GM12878 (cell line): ENCODE data around the gene PYGB. TPM values are rescaled to one million over a fixed set of nuclear protein-coding genes. Genes with fewer than 3 reads are reported as not detected.

ENCODE experiments used
- BACH1 ChIP-seq: fragments of 450-650 bp; IDR thresholded peaks from 2 replicates; pipeline ENCODE4 v1.6.1; 2017; ENCODE audit warnings: mild to moderate bottlenecking, borderline replicate concordance
- KDM1A ChIP-seq: fragments of 200-600 bp; sonication (generic); IDR thresholded peaks from 2 replicates; pipeline ENCODE4 v1.6.1; 2016; ENCODE audit warnings: borderline replicate concordance
- MYC ChIP-seq: IDR thresholded peaks from 2 replicates; pipeline ENCODE4 v1.6.1; 2011; ENCODE audit warnings: mild to moderate bottlenecking, low read length, moderate library complexity, inconsistent platforms; ENCODE audit not compliant: insufficient read depth, insufficient replicate concordance, insufficient read length, severe bottlenecking
- RAD21 ChIP-seq: IDR thresholded peaks from 2 replicates; pipeline ENCODE4 v1.6.1; 2011; ENCODE audit warnings: mild to moderate bottlenecking, low read depth, low read length, moderate library complexity; ENCODE audit not compliant: insufficient read depth
- SIN3A ChIP-seq: IDR thresholded peaks from 2 replicates; pipeline ENCODE4 v1.6.1; 2012; ENCODE audit warnings: low read depth, low read length, improper control_type of control experiment
- polyA plus RNA-seq, 11 experiments: library from polyadenylated mRNA; depleted of rRNA in 4 of 11; unstranded in 6 of 11; stranded (reverse) in 5 of 11; fragments of >200 nt; fragmentation: Nextera tagmentation in 4 of 11; fragmentation: Illumina TruSeq in 1 of 11; extraction: Ambion mirVana in 4 of 11; extraction: Trizol in 1 of 11; gene quantifications; 1 replicate in 1 of 11; 2 replicates in 10 of 11; pipeline versions ENCODE4 v1.2.1 to v1.2.3, GENCODE V29; 2011 to 2016; ENCODE audit warnings: inconsistent platforms in 2 of 11, missing spikeins in 2 of 11, low read depth in 1 of 11
- total RNA-seq, 4 experiments: library from RNA; depleted of rRNA in 3 of 4; stranded (reverse); fragments of >200 nt in 3 of 4; fragmentation: Illumina TruSeq in 1 of 4; extraction: Trizol in 1 of 4; gene quantifications; 2 replicates each; pipeline versions ENCODE4 v1.2.1 to v1.2.3, GENCODE V29; 2013 to 2021
- TF ChIP-seq, protein P1 (sequence below): fragments of 450-650 bp; IDR thresholded peaks from 2 replicates; pipeline ENCODE4 v1.6.1; 2016; ENCODE audit warnings: mild to moderate bottlenecking, moderate library complexity, borderline replicate concordance
- TF ChIP-seq, protein P2 (sequence below): fragments of 450-650 bp; IDR thresholded peaks from 2 replicates; pipeline ENCODE4 v1.6.1; 2014; ENCODE audit warnings: mild to moderate bottlenecking

The PYGB gene
- total and polyA plus RNA-seq, 10 of the 15 experiments (the other 5 are each of a cell fraction or from before 2014, with no cell fraction given) = 0.34 to 33.5 (median 21.8) TPM

DNA sequence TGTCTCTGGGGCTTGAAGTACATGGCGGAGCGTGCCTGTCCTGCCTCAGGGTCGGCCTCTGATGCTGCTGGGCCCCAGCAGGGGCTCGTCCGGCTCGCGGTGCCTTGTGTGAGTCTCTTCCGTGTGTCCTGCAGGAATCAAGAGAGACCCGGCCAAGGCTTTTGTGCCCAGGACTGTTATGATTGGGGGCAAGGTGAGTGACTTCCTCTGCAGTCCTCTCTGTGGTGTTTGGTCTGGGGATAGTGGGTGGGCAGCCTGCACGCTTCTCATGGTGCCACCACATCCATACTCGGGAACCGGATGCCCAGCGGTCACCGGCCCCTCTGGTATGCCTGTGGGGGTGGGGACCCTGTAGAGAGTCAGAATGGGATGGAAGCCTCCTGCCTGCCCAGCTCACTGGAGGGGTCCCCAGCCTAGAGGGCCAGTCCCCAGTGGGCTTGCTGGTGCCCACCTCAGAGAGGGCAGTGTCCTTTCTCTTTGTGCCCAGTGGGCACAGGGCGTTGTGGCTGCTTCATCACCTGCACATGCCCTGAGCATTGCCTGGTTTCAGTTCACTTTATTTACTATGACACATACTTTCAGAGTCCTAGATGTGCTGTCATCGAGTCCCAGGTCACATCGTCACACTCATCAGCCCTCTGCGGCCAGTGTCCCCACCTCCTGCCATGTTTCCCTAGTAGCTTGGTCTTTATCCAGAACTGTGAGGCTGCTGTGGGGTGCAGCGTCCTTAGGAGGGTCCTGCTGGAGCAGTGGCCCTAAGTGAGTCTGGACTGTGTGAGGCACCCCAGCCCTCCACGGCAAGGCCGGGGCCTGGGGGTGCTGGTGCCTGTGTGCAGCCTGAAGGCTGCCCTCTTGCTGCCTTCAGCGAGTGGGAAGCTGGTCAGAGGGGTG is 40.7 kb downstream of the PYGB start (continued):
- TF ChIP-seq, protein P1, sequence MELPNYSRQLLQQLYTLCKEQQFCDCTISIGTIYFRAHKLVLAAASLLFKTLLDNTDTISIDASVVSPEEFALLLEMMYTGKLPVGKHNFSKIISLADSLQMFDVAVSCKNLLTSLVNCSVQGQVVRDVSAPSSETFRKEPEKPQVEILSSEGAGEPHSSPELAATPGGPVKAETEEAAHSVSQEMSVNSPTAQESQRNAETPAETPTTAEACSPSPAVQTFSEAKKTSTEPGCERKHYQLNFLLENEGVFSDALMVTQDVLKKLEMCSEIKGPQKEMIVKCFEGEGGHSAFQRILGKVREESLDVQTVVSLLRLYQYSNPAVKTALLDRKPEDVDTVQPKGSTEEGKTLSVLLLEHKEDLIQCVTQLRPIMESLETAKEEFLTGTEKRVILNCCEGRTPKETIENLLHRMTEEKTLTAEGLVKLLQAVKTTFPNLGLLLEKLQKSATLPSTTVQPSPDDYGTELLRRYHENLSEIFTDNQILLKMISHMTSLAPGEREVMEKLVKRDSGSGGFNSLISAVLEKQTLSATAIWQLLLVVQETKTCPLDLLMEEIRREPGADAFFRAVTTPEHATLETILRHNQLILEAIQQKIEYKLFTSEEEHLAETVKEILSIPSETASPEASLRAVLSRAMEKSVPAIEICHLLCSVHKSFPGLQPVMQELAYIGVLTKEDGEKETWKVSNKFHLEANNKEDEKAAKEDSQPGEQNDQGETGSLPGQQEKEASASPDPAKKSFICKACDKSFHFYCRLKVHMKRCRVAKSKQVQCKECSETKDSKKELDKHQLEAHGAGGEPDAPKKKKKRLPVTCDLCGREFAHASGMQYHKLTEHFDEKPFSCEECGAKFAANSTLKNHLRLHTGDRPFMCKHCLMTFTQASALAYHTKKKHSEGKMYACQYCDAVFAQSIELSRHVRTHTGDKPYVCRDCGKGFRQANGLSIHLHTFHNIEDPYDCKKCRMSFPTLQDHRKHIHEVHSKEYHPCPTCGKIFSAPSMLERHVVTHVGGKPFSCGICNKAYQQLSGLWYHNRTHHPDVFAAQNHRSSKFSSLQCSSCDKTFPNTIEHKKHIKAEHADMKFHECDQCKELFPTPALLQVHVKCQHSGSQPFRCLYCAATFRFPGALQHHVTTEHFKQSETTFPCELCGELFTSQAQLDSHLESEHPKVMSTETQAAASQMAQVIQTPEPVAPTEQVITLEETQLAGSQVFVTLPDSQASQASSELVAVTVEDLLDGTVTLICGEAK = no peak
- TF ChIP-seq, protein P2, sequence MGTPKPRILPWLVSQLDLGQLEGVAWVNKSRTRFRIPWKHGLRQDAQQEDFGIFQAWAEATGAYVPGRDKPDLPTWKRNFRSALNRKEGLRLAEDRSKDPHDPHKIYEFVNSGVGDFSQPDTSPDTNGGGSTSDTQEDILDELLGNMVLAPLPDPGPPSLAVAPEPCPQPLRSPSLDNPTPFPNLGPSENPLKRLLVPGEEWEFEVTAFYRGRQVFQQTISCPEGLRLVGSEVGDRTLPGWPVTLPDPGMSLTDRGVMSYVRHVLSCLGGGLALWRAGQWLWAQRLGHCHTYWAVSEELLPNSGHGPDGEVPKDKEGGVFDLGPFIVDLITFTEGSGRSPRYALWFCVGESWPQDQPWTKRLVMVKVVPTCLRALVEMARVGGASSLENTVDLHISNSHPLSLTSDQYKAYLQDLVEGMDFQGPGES = no peak
- no peak for TF ChIP-seq RAD21
- TF ChIP-seq MYC = no peak
- TF ChIP-seq KDM1A = no peak
- peak; percentile 56; the same call in 1 of the 2 replicates for TF ChIP-seq BACH1
- no peak for TF ChIP-seq SIN3A
- TF ChIP-seq, all 136 proteins: peak for 28
